Measurements from ENCODE around the gene ELN.

- TF ChIP-seq, protein P1, sequence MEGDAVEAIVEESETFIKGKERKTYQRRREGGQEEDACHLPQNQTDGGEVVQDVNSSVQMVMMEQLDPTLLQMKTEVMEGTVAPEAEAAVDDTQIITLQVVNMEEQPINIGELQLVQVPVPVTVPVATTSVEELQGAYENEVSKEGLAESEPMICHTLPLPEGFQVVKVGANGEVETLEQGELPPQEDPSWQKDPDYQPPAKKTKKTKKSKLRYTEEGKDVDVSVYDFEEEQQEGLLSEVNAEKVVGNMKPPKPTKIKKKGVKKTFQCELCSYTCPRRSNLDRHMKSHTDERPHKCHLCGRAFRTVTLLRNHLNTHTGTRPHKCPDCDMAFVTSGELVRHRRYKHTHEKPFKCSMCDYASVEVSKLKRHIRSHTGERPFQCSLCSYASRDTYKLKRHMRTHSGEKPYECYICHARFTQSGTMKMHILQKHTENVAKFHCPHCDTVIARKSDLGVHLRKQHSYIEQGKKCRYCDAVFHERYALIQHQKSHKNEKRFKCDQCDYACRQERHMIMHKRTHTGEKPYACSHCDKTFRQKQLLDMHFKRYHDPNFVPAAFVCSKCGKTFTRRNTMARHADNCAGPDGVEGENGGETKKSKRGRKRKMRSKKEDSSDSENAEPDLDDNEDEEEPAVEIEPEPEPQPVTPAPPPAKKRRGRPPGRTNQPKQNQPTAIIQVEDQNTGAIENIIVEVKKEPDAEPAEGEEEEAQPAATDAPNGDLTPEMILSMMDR (conservative IDR thresholded peaks at IDR 0.05; ENCODE audit: low read depth, low read length): no peak
- TF ChIP-seq EZH2 (IDR thresholded peaks at IDR 0.05; ENCODE audit: borderline replicate concordance, low read depth, low read length, poor library complexity, severe bottlenecking): no peak
These were observed 59.9 kb downstream of the ELN start for GRCh38 chr7:74087791-74088453.
